H1 (cell line): ENCODE data around the gene TEAD4. TPM values are rescaled to one million over a fixed set of nuclear protein-coding genes. Genes with fewer than 3 reads are reported as not detected.
A peak's percentile ranks its signal among the peaks of the same experiment; 100 is the strongest.

Source experiments
- CTCF ChIA-PET: fragments of 300-600 bp; sonication (Branson Sonifier 250); formaldehyde crosslinking; loops from one replicate; lab custom pipeline; 2021; ENCODE audit not compliant: partially characterized antibody; lab: Charles Lee
- POLR2A ChIA-PET: fragments of 300-600 bp; sonication (Branson Sonifier 250); formaldehyde crosslinking; loops from one replicate; lab custom pipeline; 2021; ENCODE audit warnings: inconsistent platforms; ENCODE audit not compliant: partially characterized antibody; lab: Charles Lee
- DNase-seq, 2 experiments: peaks; one replicate each; pipeline versions ENCODE4 v3.0.0 to v3.0.0-alpha.2; 2010 to 2022; ENCODE audit warnings: low spot score in 2 of 2, low read depth in 1 of 2, mixed read lengths in 1 of 2
- FAIRE-seq: peaks from 2 replicates; lab custom pipeline; 2011; peaks lifted over from hg19 to GRCh38; lab: Jason Lieb, UNC
- H2AFZ ChIP-seq: 2 replicates; pipeline ENCODE4 v1.8.1; 2012; ENCODE audit warnings: low read length, inconsistent platforms
- H2AK5ac ChIP-seq: 2 replicates; pipeline ENCODE4 v1.6.1; 2013; ENCODE audit warnings: low read depth, low read length
- H2BK120ac ChIP-seq: replicated peaks from 2 replicates; pipeline ENCODE3; 2013; ENCODE audit warnings: low read depth, low read length, inconsistent platforms
- H2BK12ac ChIP-seq: 2 replicates; pipeline ENCODE4 v1.6.1; 2013; ENCODE audit warnings: low read depth, low read length
- H2BK15ac ChIP-seq: 2 replicates; pipeline ENCODE4 v1.6.1; 2013; ENCODE audit warnings: low read length
- H2BK20ac ChIP-seq: 2 replicates; pipeline ENCODE4 v1.6.1; 2013; ENCODE audit warnings: low read length
- H2BK5ac ChIP-seq: 2 replicates; pipeline ENCODE4 v1.6.1; 2013; ENCODE audit warnings: low read depth, low read length
- H3K14ac ChIP-seq: 2 replicates; pipeline ENCODE4 v1.6.1; 2013; ENCODE audit warnings: inconsistent platforms; ENCODE audit not compliant: insufficient read length
- H3K18ac ChIP-seq: 2 replicates; pipeline ENCODE4 v1.6.1; 2013; ENCODE audit warnings: low read length; ENCODE audit errors: extremely low read depth
- H3K23ac ChIP-seq: 2 replicates; pipeline ENCODE4 v1.6.1; 2013; ENCODE audit warnings: inconsistent platforms; ENCODE audit not compliant: insufficient read length
- H3K23me2 ChIP-seq: 2 replicates; pipeline ENCODE4 v1.6.1; 2013; ENCODE audit warnings: low read depth, low read length
- H3K27ac ChIP-seq: 2 replicates; pipeline ENCODE4 v1.6.1; 2011; ENCODE audit warnings: low read depth, low read length, inconsistent platforms
- H3K27me3 ChIP-seq, 4 experiments: replicated peaks in 1 of 4; 1 replicate in 1 of 4; 2 replicates in 3 of 4; pipeline versions ENCODE4 v1.6.1 to v1.8.1; 2011 to 2013; ENCODE audit warnings: low read length in 3 of 4, mild to moderate bottlenecking in 3 of 4, inconsistent platforms in 2 of 4, mixed read lengths in 2 of 4, moderate library complexity in 1 of 4; ENCODE audit not compliant: control insufficient read depth in 3 of 4, insufficient read depth in 3 of 4; ENCODE audit errors: extremely low read depth in 1 of 4
- H3K36me3 ChIP-seq, 4 experiments: 2 replicates each; pipeline versions ENCODE4 v1.6.1 to v1.8.1; 2011 to 2013; ENCODE audit warnings: mild to moderate bottlenecking in 4 of 4, low read length in 3 of 4, moderate library complexity in 2 of 4, control low read depth in 1 of 4, inconsistent platforms in 1 of 4; ENCODE audit not compliant: insufficient read depth in 4 of 4, control insufficient read depth in 2 of 4
- H3K4ac ChIP-seq: replicated peaks from 2 replicates; pipeline ENCODE3; 2013; ENCODE audit warnings: low read length, low read depth, mixed read lengths, inconsistent platforms; ENCODE audit not compliant: insufficient read length
- H3K4me1 ChIP-seq, 4 experiments: replicated peaks in 1 of 4; 1 replicate in 1 of 4; 2 replicates in 3 of 4; pipeline versions ENCODE4 v1.6.1 to v1.8.1; 2011 to 2013; ENCODE audit warnings: low read length in 3 of 4, inconsistent platforms in 2 of 4, mixed read lengths in 1 of 4; ENCODE audit not compliant: insufficient read depth in 4 of 4, control insufficient read depth in 3 of 4
- H3K4me2 ChIP-seq, 2 experiments: 2 replicates each; pipeline versions ENCODE4 v1.6.1 to v1.8.1; 2011 to 2013; ENCODE audit warnings: low read depth in 2 of 2, low read length in 2 of 2, control low read depth in 1 of 2, inconsistent platforms in 1 of 2, mild to moderate bottlenecking in 1 of 2; ENCODE audit not compliant: insufficient read depth in 1 of 2
- H3K4me3 ChIP-seq, 4 experiments: fragments of 200-600, 300-600 bp in 1 of 4; sonication (generic), shearing (Covaris generic), sonication (Bioruptor Twin) in 1 of 4; 2 replicates each; pipeline versions ENCODE4 v1.5.1 to v1.8.1; 2011 to 2016; ENCODE audit warnings: low read length in 4 of 4, low read depth in 3 of 4, control low read depth in 2 of 4, inconsistent platforms in 2 of 4, mild to moderate bottlenecking in 2 of 4, mixed read lengths in 1 of 4, moderate library complexity in 1 of 4; ENCODE audit not compliant: insufficient read depth in 2 of 4; ENCODE audit errors: extremely low read depth in 1 of 4
- H3K56ac ChIP-seq: replicated peaks from 2 replicates; pipeline ENCODE3; 2013; ENCODE audit warnings: low read depth, mild to moderate bottlenecking, mixed read lengths, low read length, inconsistent platforms; ENCODE audit not compliant: insufficient read length
- H3K79me1 ChIP-seq: 2 replicates; pipeline ENCODE4 v1.6.1; 2013; ENCODE audit warnings: low read depth, low read length, control low read depth
- H3K79me2 ChIP-seq, 2 experiments: 2 replicates each; pipeline versions ENCODE4 v1.6.1 to v1.8.1; 2012 to 2013; ENCODE audit warnings: low read length in 2 of 2, mild to moderate bottlenecking in 2 of 2, inconsistent platforms in 1 of 2; ENCODE audit not compliant: insufficient read depth in 2 of 2, control insufficient read depth in 1 of 2
- H3K9ac ChIP-seq, 4 experiments: replicated peaks in 1 of 4; 1 replicate in 1 of 4; 2 replicates in 3 of 4; pipeline versions ENCODE4 v1.6.1 to v1.8.1; 2011 to 2013; ENCODE audit warnings: low read depth in 3 of 4, low read length in 3 of 4, control low read depth in 2 of 4, mild to moderate bottlenecking in 2 of 4, moderate library complexity in 2 of 4, inconsistent platforms in 1 of 4; ENCODE audit errors: extremely low read depth in 1 of 4
- H3K9me3 ChIP-seq, 2 experiments: 2 replicates each; pipeline versions ENCODE4 v1.6.1 to v1.8.1; 2012 to 2013; ENCODE audit warnings: mild to moderate bottlenecking in 2 of 2, moderate library complexity in 2 of 2, control low read depth in 1 of 2, inconsistent platforms in 1 of 2, low read depth in 1 of 2, low read length in 1 of 2, mixed read lengths in 1 of 2; ENCODE audit not compliant: insufficient read depth in 2 of 2
- H4K20me1 ChIP-seq, 2 experiments: replicated peaks in 1 of 2; 2 replicates each; pipeline versions ENCODE3 to v1.8.1; 2011 to 2013; ENCODE audit warnings: inconsistent platforms in 2 of 2, low read length in 2 of 2, mild to moderate bottlenecking in 1 of 2; ENCODE audit not compliant: insufficient read depth in 2 of 2, control insufficient read depth in 1 of 2
- H4K5ac ChIP-seq: 2 replicates; pipeline ENCODE4 v1.6.1; 2013; ENCODE audit warnings: low read length, low read depth, mixed read lengths, inconsistent platforms; ENCODE audit not compliant: insufficient read length
- H4K8ac ChIP-seq: 2 replicates; pipeline ENCODE4 v1.8.0; 2013; ENCODE audit warnings: mild to moderate bottlenecking, moderate library complexity, low read length, inconsistent platforms; ENCODE audit not compliant: insufficient read depth; ENCODE audit errors: extremely low read depth
- H4K91ac ChIP-seq: replicated peaks from 2 replicates; pipeline ENCODE3; 2013; ENCODE audit warnings: low read length, mixed read lengths, inconsistent platforms; ENCODE audit not compliant: insufficient read length
- ASH2L ChIP-seq: fragments of 200-600, 300-600 bp; sonication (generic); IDR thresholded peaks from one replicate; pipeline ENCODE4 v1.7.1; 2017; ENCODE audit warnings: low read length
- CBX8 ChIP-seq: fragments of 300-800, 300-1000 bp; sonication (generic); IDR thresholded peaks from 2 replicates; pipeline ENCODE4 v1.7.1; 2016; ENCODE audit warnings: low read depth, low read length, borderline replicate concordance
- CHD2 ChIP-seq: IDR thresholded peaks from 2 replicates; pipeline ENCODE4 v1.6.1; 2012; ENCODE audit warnings: low read length, improper control_type of control experiment
- CTBP2 ChIP-seq: IDR thresholded peaks from 2 replicates; pipeline ENCODE4 v1.7.0; 2011; ENCODE audit warnings: borderline replicate concordance, mild to moderate bottlenecking, moderate library complexity, mixed read lengths, low read length; ENCODE audit not compliant: insufficient read depth, insufficient read length
- GABPA ChIP-seq: IDR thresholded peaks from 2 replicates; pipeline ENCODE4 v1.6.1; 2011; ENCODE audit warnings: mild to moderate bottlenecking, low read length, moderate library complexity, borderline replicate concordance; ENCODE audit not compliant: insufficient read depth
- RAD21 ChIP-seq, 2 experiments: IDR thresholded peaks in 1 of 2; conservative IDR thresholded peaks in 1 of 2; 2 replicates each; pipeline ENCODE4 v1.6.1; 2011; ENCODE audit warnings: low read depth in 2 of 2, low read length in 2 of 2, improper control_type of control experiment in 1 of 2, inconsistent platforms in 1 of 2, mild to moderate bottlenecking in 1 of 2, moderate library complexity in 1 of 2
- SIN3A ChIP-seq, 2 experiments: IDR thresholded peaks in 1 of 2; conservative IDR thresholded peaks in 1 of 2; 2 replicates each; pipeline ENCODE4 v1.6.1; 2011 to 2012; ENCODE audit warnings: low read length in 2 of 2, improper control_type of control experiment in 1 of 2, low read depth in 1 of 2, mild to moderate bottlenecking in 1 of 2
- SP2 ChIP-seq: IDR thresholded peaks from 2 replicates; pipeline ENCODE4 v1.6.1; 2012; ENCODE audit warnings: mild to moderate bottlenecking, low read length, inconsistent platforms
- TBP ChIP-seq: IDR thresholded peaks from 2 replicates; pipeline ENCODE4 v1.6.1; 2011; ENCODE audit warnings: low read depth, low read length, improper control_type of control experiment
- USF2 ChIP-seq: IDR thresholded peaks from 2 replicates; pipeline ENCODE4 v1.6.1; 2011; ENCODE audit warnings: low read length, improper control_type of control experiment
- WGBS, 2 experiments: shearing (Covaris generic) in 1 of 2; methylation state at CpG; one replicate each; pipeline versions ENCODE4 v1.1.6 to v1.1.7; 2013 to 2015; ENCODE audit warnings: low lambda C conversion rate in 2 of 2, mixed read lengths in 2 of 2, inconsistent platforms in 1 of 2, low coverage in 1 of 2, missing lambda C conversion rate in 1 of 2; ENCODE audit not compliant: insufficient replicate concordance in 2 of 2, insufficient coverage in 1 of 2, insufficient read length in 1 of 2; ENCODE audit errors: extremely low coverage in 1 of 2, missing lambda C conversion rate in 1 of 2; 5-methylcytosine and 5-hydroxymethylcytosine counted together
- polyA plus RNA-seq, 7 experiments: library from polyadenylated mRNA; depleted of rRNA in 3 of 7; stranded (reverse) in 5 of 7; unstranded in 2 of 7; fragments of >200 nt in 5 of 7; fragments of 200-250 nt in 2 of 7; gene quantifications; 1 replicate in 5 of 7; 2 replicates in 1 of 7; 4 replicates in 1 of 7; pipeline versions ENCODE4 v1.2.1 to v1.2.3, GENCODE V29; 2011 to 2013; ENCODE audit warnings: missing spikeins in 2 of 7, mixed read lengths in 2 of 7
- total RNA-seq: library from RNA; stranded (reverse); fragmentation: NEBNext Ultra II Directional; extraction: Animal tissue kit (Norgen Biotek cat#: 25700); gene quantifications from 2 replicates; pipeline ENCODE4 v1.2.1, GENCODE V29; 2021

The TEAD4 gene
- total and polyA plus RNA-seq, 2 of the 8 experiments (the other 6 are each of a cell fraction or from before 2014, with no cell fraction given) = 56.7 to 116 TPM

- Histone ChIP-seq H4K5ac (no peak overlapping the region), H4K91ac (no peak overlapping the region), H3K36me3 (peaks cover 0 to 10% (median 5%) of the 10 kb centered on the region in 4 experiments; a peak in 6 of 8 replicates), H3K4me1 (peaks cover 0 to 35% (median 26%) of the 10 kb centered on the region in 4 experiments; a peak in 6 of 7 replicates), H2BK120ac (no peak overlapping the region), H2BK15ac (no peak overlapping the region), H3K79me2 (peaks cover 0 to 38% of the 10 kb centered on the region in 2 experiments; a peak in 2 of 4 replicates), H3K14ac (no peak overlapping the region), H3K4me2 (peak overlapping the region; percentile 9 to 52), H3K23ac (no peak overlapping the region), H4K20me1 (peaks cover 4 to 27% of the 10 kb centered on the region in 2 experiments), H3K4ac (no peak overlapping the region), H4K8ac (0 out of 2 replicates have a peak overlapping the region, but pooled peaks have one; percentile 4), H2BK12ac (no peak overlapping the region), H3K9me3 (no peaks in the 10 kb centered on the region), H3K56ac (no peak overlapping the region), H3K79me1 (peaks cover 15% of the 10 kb centered on the region), H3K18ac (0 out of 2 replicates have a peak overlapping the region, but pooled peaks have one; percentile 51), H3K9ac (no peak overlapping the region; a peak in 1 of 7 replicates), H3K27ac (peak overlapping the region; percentile 16; the same call in 1 of the 2 replicates), H2BK5ac (peak overlapping the region; percentile 78; the same call in 1 of the 2 replicates), H3K23me2 (no peaks in the 10 kb centered on the region), H2BK20ac (no peak overlapping the region), H3K27me3 (no peaks in the 10 kb centered on the region), H2AK5ac (no peak overlapping the region), H2AFZ (no peak overlapping the region), H3K4me3 (peak overlapping the region in 3 of 4 experiments; percentile 15 to 32 (median 31); a peak in 4 of 8 replicates)
- WGBS, 2 experiments = 31% methylated on average over 12 of the region's 12 CpGs; no CpG with 5 or more reads in 1 of the 2 experiments
- peak; percentile 55 for FAIRE-seq
- POLR2A ChIA-PET = interaction anchor here (1.0 to 1.5 kb wide), 10 partner anchors 8 to 108 kb away, joined by 3 to 6 read pairs (median 4); partner anchors contain the start of gene TULP3
- CTCF ChIA-PET = interaction anchor here (0.6 to 2.3 kb wide), 13 partner anchors 10 to 154 kb away, joined by 3 to 6 read pairs (median 3); no protein-coding TSS in a partner anchor
- DNase-seq = peak; percentile 51 to 74
- peak; percentile 42 for TF ChIP-seq ASH2L
- TF ChIP-seq RAD21 (IDR thresholded peaks at IDR 0.05 in 1 of 2, conservative IDR thresholded peaks at IDR 0.05 in 1 of 2; ENCODE audit: low read depth in 2 of 2, low read length in 2 of 2) = 0 out of 4 replicates have a peak, but pooled peaks of 1 of the 2 experiments have one; percentile 2
- no peak for TF ChIP-seq SP2
- peak; percentile 48 to 55; a peak in 1 of 4 replicates for TF ChIP-seq SIN3A (conservative IDR thresholded peaks at IDR 0.05 in 1 of 2, IDR thresholded peaks at IDR 0.05 in 1 of 2; ENCODE audit: low read depth in 1 of 2, low read length in 2 of 2)
- peak; percentile 63 for TF ChIP-seq CTBP2
- TF ChIP-seq USF2 = 0 out of 2 replicates have a peak, but pooled peaks have one; percentile 32
- TF ChIP-seq TBP = peak; percentile 46; the same call in 1 of the 2 replicates
- TF ChIP-seq GABPA = 0 out of 2 replicates have a peak, but pooled peaks have one; percentile 16
- TF ChIP-seq CHD2 = no peak
- no peak for TF ChIP-seq CBX8
Observed at GRCh38 chr12:2998789-2999264, 39.6 kb downstream of the TEAD4 start.
